WTC11 (cell line): ENCODE results near the gene TLK1. TPM values are rescaled to one million over a fixed set of nuclear protein-coding genes. Genes with fewer than 3 reads are reported as not detected.

Experiments used
- ATAC-seq: fragments of 200-7000 bp; cut with Tn5 transposase; 2 replicates; pipeline ENCODE4 v1.10.0; 2021; ENCODE audit warnings: mild to moderate bottlenecking, moderate library complexity
- CTCF ChIA-PET: fragments of 300-600 bp; sonication (Branson Sonifier 250); formaldehyde crosslinking; loops from one replicate; lab custom pipeline; 2021; ENCODE audit warnings: antibody characterized with exemption; lab: Charles Lee
- POLR2A ChIA-PET: fragments of 350-600 bp; sonication (Branson Sonifier 250); formaldehyde crosslinking; loops from one replicate; lab custom pipeline; 2021; ENCODE audit warnings: antibody characterized with exemption; lab: Charles Lee
- DNase-seq: peaks from one replicate; pipeline ENCODE4 v3.0.0; 2021; ENCODE audit warnings: low spot score
- H3K27ac Mint-ChIP-seq: 2 replicates; pipeline ENCODE4 v1.8.0; 2021; ENCODE audit warnings: mixed read lengths
- H3K27me3 Mint-ChIP-seq: 2 replicates; pipeline ENCODE4 v1.8.0; 2021; ENCODE audit warnings: low read depth, mild to moderate bottlenecking, moderate library complexity, mixed read lengths
- H3K36me3 Mint-ChIP-seq: 2 replicates; pipeline ENCODE4 v1.8.0; 2021; ENCODE audit warnings: mixed read lengths
- H3K4me1 Mint-ChIP-seq: 2 replicates; pipeline ENCODE4 v1.8.0; 2022; ENCODE audit warnings: mixed read lengths
- H3K4me3 Mint-ChIP-seq: 2 replicates; pipeline ENCODE4 v1.8.0; 2021; ENCODE audit warnings: mild to moderate bottlenecking, moderate library complexity, mixed read lengths
- H3K9me3 Mint-ChIP-seq: 2 replicates; pipeline ENCODE4 v1.8.0; 2021; ENCODE audit warnings: mixed read lengths
- CBFB ChIP-seq: sonication (generic); formaldehyde crosslinking; IDR thresholded peaks from 2 replicates; pipeline ENCODE4 v1.8.1; 2022; ENCODE audit warnings: mild to moderate bottlenecking, low read depth, missing genetic modification reagents
- NR2C2 ChIP-seq: sonication (generic); formaldehyde crosslinking; IDR thresholded peaks from 2 replicates; pipeline ENCODE4 v1.8.0; 2022; ENCODE audit warnings: mild to moderate bottlenecking, missing genetic modification reagents
- RELA ChIP-seq: sonication (generic); formaldehyde crosslinking; IDR thresholded peaks from 2 replicates; pipeline ENCODE4 v1.8.1; 2022; ENCODE audit warnings: missing genetic modification reagents, mild to moderate bottlenecking, borderline replicate concordance
- SMAD4 ChIP-seq: sonication (generic); formaldehyde crosslinking; IDR thresholded peaks from 2 replicates; pipeline ENCODE4 v1.8.0; 2022; ENCODE audit warnings: mild to moderate bottlenecking, missing genetic modification reagents
- SOX15 ChIP-seq: fragments of 250-450 bp; sonication (Bioruptor Pico); IDR thresholded peaks from 2 replicates; pipeline ENCODE4 v1.9.0; 2021; ENCODE audit warnings: mild to moderate bottlenecking
- ZNF138 ChIP-seq: sonication (generic); formaldehyde crosslinking; conservative IDR thresholded peaks from 2 replicates; pipeline ENCODE4 v1.8.1; 2022; ENCODE audit warnings: mild to moderate bottlenecking, moderate library complexity, missing genetic modification reagents
- total RNA-seq: library from RNA; stranded (reverse); gene quantifications from 3 replicates; pipeline ENCODE4 v1.2.3, GENCODE V29; 2021
- TF ChIP-seq, protein P1 (sequence below): sonication (generic); formaldehyde crosslinking; IDR thresholded peaks from 2 replicates; pipeline ENCODE4 v1.8.1; 2023; ENCODE audit warnings: mild to moderate bottlenecking, missing genetic modification reagents
- TF ChIP-seq, protein P2 (sequence below): sonication (generic); formaldehyde crosslinking; IDR thresholded peaks from 2 replicates; pipeline ENCODE4 v1.8.1; 2022; ENCODE audit warnings: low read depth, missing genetic modification reagents, borderline replicate concordance
- TF ChIP-seq, protein P3 (sequence below): sonication (generic); formaldehyde crosslinking; IDR thresholded peaks from 2 replicates; pipeline ENCODE4 v1.8.0; 2023; ENCODE audit warnings: missing genetic modification reagents
- TF ChIP-seq, protein P4 (sequence below): sonication (generic); formaldehyde crosslinking; IDR thresholded peaks from 2 replicates; pipeline ENCODE4 v1.8.0; 2022; ENCODE audit warnings: mild to moderate bottlenecking, missing genetic modification reagents
- TF ChIP-seq, protein P5 (sequence below): fragments of 250-450 bp; sonication (Bioruptor Pico); IDR thresholded peaks from 2 replicates; pipeline ENCODE4 v1.9.0; 2021; ENCODE audit warnings: mild to moderate bottlenecking
- TF ChIP-seq, protein P6 (sequence below): sonication (generic); formaldehyde crosslinking; IDR thresholded peaks from 2 replicates; pipeline ENCODE4 v1.8.1; 2023; ENCODE audit warnings: mild to moderate bottlenecking, missing genetic modification reagents, borderline replicate concordance
- TF ChIP-seq, protein P7 (sequence below): sonication (generic); formaldehyde crosslinking; IDR thresholded peaks from 2 replicates; pipeline ENCODE4 v1.8.1; 2023; ENCODE audit warnings: mild to moderate bottlenecking, moderate library complexity, missing genetic modification reagents
- TF ChIP-seq, protein P8 (sequence below): sonication (generic); formaldehyde crosslinking; IDR thresholded peaks from 2 replicates; pipeline ENCODE4 v1.8.0; 2022; ENCODE audit warnings: mild to moderate bottlenecking, missing genetic modification reagents

The TLK1 gene
- total RNA-seq, 1 experiment from 2014 or later, result 91.1 TPM

DNA sequence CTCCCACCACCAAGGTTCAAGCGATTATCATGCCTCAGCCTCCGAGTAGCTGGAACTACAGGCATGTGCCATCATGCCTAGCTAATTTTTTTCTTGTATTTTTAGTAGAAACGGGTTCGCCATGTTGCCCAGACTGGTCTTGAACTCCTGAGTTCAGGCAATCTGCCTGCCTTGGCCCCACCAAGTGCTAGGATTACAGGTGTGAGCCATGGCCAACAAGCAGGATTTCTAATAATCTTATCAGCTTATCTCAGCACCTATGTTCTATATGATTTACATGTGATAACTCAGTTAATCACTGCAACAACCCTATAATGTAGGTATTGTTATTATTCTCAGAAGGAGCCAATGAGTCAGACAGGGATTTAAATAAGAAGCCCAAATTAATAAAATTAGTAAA, 151.3 kb downstream of the TLK1 start (continued):
- TF ChIP-seq, protein P1, sequence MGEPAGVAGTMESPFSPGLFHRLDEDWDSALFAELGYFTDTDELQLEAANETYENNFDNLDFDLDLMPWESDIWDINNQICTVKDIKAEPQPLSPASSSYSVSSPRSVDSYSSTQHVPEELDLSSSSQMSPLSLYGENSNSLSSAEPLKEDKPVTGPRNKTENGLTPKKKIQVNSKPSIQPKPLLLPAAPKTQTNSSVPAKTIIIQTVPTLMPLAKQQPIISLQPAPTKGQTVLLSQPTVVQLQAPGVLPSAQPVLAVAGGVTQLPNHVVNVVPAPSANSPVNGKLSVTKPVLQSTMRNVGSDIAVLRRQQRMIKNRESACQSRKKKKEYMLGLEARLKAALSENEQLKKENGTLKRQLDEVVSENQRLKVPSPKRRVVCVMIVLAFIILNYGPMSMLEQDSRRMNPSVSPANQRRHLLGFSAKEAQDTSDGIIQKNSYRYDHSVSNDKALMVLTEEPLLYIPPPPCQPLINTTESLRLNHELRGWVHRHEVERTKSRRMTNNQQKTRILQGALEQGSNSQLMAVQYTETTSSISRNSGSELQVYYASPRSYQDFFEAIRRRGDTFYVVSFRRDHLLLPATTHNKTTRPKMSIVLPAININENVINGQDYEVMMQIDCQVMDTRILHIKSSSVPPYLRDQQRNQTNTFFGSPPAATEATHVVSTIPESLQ (CRISPR knock-in tag), result no peak
- TF ChIP-seq, protein P2, sequence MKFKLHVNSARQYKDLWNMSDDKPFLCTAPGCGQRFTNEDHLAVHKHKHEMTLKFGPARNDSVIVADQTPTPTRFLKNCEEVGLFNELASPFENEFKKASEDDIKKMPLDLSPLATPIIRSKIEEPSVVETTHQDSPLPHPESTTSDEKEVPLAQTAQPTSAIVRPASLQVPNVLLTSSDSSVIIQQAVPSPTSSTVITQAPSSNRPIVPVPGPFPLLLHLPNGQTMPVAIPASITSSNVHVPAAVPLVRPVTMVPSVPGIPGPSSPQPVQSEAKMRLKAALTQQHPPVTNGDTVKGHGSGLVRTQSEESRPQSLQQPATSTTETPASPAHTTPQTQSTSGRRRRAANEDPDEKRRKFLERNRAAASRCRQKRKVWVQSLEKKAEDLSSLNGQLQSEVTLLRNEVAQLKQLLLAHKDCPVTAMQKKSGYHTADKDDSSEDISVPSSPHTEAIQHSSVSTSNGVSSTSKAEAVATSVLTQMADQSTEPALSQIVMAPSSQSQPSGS (CRISPR knock-in tag), result no peak
- TF ChIP-seq, protein P3, sequence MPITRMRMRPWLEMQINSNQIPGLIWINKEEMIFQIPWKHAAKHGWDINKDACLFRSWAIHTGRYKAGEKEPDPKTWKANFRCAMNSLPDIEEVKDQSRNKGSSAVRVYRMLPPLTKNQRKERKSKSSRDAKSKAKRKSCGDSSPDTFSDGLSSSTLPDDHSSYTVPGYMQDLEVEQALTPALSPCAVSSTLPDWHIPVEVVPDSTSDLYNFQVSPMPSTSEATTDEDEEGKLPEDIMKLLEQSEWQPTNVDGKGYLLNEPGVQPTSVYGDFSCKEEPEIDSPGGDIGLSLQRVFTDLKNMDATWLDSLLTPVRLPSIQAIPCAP (CRISPR knock-in tag), result no peak

DNA sequence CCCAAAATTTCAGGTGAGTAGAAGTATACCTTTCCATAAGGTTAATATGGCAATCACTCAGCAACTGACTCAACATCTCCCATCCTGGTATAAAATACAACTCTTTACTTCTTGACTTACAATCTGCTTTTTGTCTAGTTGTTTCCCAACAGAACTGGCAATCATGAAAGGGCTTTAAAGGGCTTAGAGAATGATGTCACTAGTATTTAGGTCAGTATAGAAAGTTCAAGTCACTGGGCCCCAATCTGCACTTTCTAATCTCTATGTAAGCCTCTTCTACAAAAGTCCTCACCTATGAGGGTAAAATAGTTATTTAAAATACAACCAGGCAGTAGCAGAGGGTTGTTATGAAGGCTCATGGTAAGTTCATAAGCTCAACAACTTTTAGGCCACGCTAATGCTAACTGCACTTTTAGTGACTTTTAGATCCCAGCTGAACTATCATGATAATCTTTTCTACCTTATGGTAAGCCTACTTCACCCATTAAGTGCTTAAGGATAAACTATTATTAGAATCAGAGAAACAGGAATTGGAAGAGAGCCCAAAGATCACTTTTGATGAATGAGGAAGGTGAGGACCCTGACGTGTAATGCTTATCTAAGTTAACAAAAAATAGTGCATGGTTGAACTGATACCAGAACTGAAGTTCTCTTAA, 152.0 kb downstream of the TLK1 start:
- DNase-seq, result no peak
- Mint-ChIP-seq H3K4me1 (no peaks in the 10 kb centered on the region), H3K4me3 (no peak overlapping the region), H3K9me3 (no peaks in the 10 kb centered on the region), H3K27me3 (no peaks in the 10 kb centered on the region), H3K27ac (peak overlapping the region; percentile 69), H3K36me3 (peaks cover 44% of the 10 kb centered on the region)
- ChIA-PET CTCF (interaction anchor here (1.4 kb wide), 1 partner anchor 36 kb away, joined by 4 read pairs; no protein-coding TSS in a partner anchor), POLR2A (no interaction called here)
- ATAC-seq, result no peak
- TF ChIP-seq, protein P4, sequence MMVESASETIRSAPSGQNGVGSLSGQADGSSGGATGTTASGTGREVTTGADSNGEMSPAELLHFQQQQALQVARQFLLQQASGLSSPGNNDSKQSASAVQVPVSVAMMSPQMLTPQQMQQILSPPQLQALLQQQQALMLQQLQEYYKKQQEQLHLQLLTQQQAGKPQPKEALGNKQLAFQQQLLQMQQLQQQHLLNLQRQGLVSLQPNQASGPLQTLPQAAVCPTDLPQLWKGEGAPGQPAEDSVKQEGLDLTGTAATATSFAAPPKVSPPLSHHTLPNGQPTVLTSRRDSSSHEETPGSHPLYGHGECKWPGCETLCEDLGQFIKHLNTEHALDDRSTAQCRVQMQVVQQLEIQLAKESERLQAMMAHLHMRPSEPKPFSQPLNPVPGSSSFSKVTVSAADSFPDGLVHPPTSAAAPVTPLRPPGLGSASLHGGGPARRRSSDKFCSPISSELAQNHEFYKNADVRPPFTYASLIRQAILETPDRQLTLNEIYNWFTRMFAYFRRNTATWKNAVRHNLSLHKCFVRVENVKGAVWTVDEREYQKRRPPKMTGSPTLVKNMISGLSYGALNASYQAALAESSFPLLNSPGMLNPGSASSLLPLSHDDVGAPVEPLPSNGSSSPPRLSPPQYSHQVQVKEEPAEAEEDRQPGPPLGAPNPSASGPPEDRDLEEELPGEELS (CRISPR knock-in tag), result no peak
- TF ChIP-seq, protein P5, sequence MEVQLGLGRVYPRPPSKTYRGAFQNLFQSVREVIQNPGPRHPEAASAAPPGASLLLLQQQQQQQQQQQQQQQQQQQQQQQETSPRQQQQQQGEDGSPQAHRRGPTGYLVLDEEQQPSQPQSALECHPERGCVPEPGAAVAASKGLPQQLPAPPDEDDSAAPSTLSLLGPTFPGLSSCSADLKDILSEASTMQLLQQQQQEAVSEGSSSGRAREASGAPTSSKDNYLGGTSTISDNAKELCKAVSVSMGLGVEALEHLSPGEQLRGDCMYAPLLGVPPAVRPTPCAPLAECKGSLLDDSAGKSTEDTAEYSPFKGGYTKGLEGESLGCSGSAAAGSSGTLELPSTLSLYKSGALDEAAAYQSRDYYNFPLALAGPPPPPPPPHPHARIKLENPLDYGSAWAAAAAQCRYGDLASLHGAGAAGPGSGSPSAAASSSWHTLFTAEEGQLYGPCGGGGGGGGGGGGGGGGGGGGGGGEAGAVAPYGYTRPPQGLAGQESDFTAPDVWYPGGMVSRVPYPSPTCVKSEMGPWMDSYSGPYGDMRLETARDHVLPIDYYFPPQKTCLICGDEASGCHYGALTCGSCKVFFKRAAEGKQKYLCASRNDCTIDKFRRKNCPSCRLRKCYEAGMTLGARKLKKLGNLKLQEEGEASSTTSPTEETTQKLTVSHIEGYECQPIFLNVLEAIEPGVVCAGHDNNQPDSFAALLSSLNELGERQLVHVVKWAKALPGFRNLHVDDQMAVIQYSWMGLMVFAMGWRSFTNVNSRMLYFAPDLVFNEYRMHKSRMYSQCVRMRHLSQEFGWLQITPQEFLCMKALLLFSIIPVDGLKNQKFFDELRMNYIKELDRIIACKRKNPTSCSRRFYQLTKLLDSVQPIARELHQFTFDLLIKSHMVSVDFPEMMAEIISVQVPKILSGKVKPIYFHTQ (CRISPR knock-in tag), result no peak
- TF ChIP-seq CBFB (no peak), ZNF138 (CRISPR knock-in tag) (no peak), RELA (no peak), SOX15 (CRISPR knock-in tag) (no peak), NR2C2 (CRISPR knock-in tag) (no peak), SMAD4 (CRISPR knock-in tag) (no peak)
- TF ChIP-seq, protein P6, sequence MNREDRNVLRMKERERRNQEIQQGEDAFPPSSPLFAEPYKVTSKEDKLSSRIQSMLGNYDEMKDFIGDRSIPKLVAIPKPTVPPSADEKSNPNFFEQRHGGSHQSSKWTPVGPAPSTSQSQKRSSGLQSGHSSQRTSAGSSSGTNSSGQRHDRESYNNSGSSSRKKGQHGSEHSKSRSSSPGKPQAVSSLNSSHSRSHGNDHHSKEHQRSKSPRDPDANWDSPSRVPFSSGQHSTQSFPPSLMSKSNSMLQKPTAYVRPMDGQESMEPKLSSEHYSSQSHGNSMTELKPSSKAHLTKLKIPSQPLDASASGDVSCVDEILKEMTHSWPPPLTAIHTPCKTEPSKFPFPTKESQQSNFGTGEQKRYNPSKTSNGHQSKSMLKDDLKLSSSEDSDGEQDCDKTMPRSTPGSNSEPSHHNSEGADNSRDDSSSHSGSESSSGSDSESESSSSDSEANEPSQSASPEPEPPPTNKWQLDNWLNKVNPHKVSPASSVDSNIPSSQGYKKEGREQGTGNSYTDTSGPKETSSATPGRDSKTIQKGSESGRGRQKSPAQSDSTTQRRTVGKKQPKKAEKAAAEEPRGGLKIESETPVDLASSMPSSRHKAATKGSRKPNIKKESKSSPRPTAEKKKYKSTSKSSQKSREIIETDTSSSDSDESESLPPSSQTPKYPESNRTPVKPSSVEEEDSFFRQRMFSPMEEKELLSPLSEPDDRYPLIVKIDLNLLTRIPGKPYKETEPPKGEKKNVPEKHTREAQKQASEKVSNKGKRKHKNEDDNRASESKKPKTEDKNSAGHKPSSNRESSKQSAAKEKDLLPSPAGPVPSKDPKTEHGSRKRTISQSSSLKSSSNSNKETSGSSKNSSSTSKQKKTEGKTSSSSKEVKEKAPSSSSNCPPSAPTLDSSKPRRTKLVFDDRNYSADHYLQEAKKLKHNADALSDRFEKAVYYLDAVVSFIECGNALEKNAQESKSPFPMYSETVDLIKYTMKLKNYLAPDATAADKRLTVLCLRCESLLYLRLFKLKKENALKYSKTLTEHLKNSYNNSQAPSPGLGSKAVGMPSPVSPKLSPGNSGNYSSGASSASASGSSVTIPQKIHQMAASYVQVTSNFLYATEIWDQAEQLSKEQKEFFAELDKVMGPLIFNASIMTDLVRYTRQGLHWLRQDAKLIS (CRISPR knock-in tag), result no peak
- TF ChIP-seq, protein P1 (CRISPR knock-in tag), result no peak
- TF ChIP-seq, protein P7, sequence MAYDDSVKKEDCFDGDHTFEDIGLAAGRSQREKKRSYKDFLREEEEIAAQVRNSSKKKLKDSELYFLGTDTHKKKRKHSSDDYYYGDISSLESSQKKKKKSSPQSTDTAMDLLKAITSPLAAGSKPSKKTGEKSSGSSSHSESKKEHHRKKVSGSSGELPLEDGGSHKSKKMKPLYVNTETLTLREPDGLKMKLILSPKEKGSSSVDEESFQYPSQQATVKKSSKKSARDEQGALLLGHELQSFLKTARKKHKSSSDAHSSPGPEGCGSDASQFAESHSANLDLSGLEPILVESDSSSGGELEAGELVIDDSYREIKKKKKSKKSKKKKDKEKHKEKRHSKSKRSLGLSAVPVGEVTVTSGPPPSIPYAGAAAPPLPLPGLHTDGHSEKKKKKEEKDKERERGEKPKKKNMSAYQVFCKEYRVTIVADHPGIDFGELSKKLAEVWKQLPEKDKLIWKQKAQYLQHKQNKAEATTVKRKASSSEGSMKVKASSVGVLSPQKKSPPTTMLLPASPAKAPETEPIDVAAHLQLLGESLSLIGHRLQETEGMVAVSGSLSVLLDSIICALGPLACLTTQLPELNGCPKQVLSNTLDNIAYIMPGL (CRISPR knock-in tag), result no peak
- TF ChIP-seq, protein P2 (CRISPR knock-in tag), result no peak
- TF ChIP-seq, protein P8, sequence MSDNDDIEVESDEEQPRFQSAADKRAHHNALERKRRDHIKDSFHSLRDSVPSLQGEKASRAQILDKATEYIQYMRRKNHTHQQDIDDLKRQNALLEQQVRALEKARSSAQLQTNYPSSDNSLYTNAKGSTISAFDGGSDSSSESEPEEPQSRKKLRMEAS, result no peak
